Endothelial cell of umbilical vein (primary cell): Measurements from ENCODE around the gene AMZ2. TPM values are rescaled to one million over a fixed set of nuclear protein-coding genes. Genes with fewer than 3 reads are reported as not detected.

Experiments
- BruUV-seq: library from RNA; stranded (reverse); fragments of 400-500 nt; replicated peaks from 2 replicates; lab custom pipeline; 2021; lab: Mats Ljungman, UMichigan
- CTCF ChIA-PET: fragments of 300-600, 350-600 bp; sonication (Branson Sonifier 250); formaldehyde crosslinking; loops from one replicate; lab custom pipeline; 2021; ENCODE audit warnings: antibody characterized with exemption, inconsistent platforms; lab: Charles Lee
- POLR2A ChIA-PET: fragments of 300-600, 350-600 bp; sonication (Branson Sonifier 250); formaldehyde crosslinking; loops from one replicate; lab custom pipeline; 2021; ENCODE audit warnings: antibody characterized with exemption, inconsistent platforms; lab: Charles Lee
- DNase-seq: peaks from one replicate; pipeline ENCODE4 v3.0.0-alpha.2; 2011; ENCODE audit warnings: low read depth, low spot score
- FAIRE-seq: peaks from 2 replicates; lab custom pipeline; 2011; peaks lifted over from hg19 to GRCh38; lab: Jason Lieb, UNC
- H2AFZ ChIP-seq: 2 replicates; pipeline ENCODE4 v1.6.0; 2012; ENCODE audit warnings: low read depth, low read length, control low read depth, inconsistent platforms
- H3K27ac ChIP-seq: 2 replicates; pipeline ENCODE4 v1.5.1; 2011; ENCODE audit warnings: low read depth, mild to moderate bottlenecking, control low read depth, low read length, moderate library complexity; ENCODE audit not compliant: insufficient read depth
- H3K27me3 ChIP-seq, 2 experiments: 2 replicates each; pipeline versions ENCODE4 v1.6.0 to v1.6.1; 2011; ENCODE audit warnings: low read length in 2 of 2, mixed read lengths in 1 of 2; ENCODE audit not compliant: control insufficient read depth in 2 of 2, insufficient read depth in 2 of 2
- H3K36me3 ChIP-seq, 2 experiments: 2 replicates in 1 of 2; 3 replicates in 1 of 2; pipeline ENCODE4 v1.5.1; 2011; ENCODE audit warnings: low read length in 2 of 2, mild to moderate bottlenecking in 1 of 2, moderate library complexity in 1 of 2; ENCODE audit not compliant: control insufficient read depth in 2 of 2, insufficient read depth in 2 of 2; ENCODE audit errors: extremely low read depth in 1 of 2
- H3K4me1 ChIP-seq: 3 replicates; pipeline ENCODE4 v1.5.1; 2011; ENCODE audit warnings: mild to moderate bottlenecking, low read length; ENCODE audit not compliant: control insufficient read depth, insufficient read depth; ENCODE audit errors: extremely low read depth
- H3K4me2 ChIP-seq: 2 replicates; pipeline ENCODE4 v1.6.1; 2011; ENCODE audit warnings: low read length, control low read depth, mixed read lengths; ENCODE audit not compliant: insufficient read depth
- H3K4me3 ChIP-seq, 3 experiments: fragments of 200-600 bp in 1 of 3; sonication (generic), shearing (Covaris generic) in 1 of 3; replicated peaks in 1 of 3; 2 replicates each; pipeline ENCODE4 v1.5.1; 2011 to 2016; ENCODE audit warnings: control low read depth in 3 of 3, low read length in 3 of 3, mild to moderate bottlenecking in 2 of 3, inconsistent platforms in 1 of 3, low read depth in 1 of 3, moderate library complexity in 1 of 3; ENCODE audit not compliant: insufficient read depth in 1 of 3
- H3K79me2 ChIP-seq: 2 replicates; pipeline ENCODE4 v1.6.0; 2012; ENCODE audit warnings: low read length, inconsistent platforms; ENCODE audit not compliant: control insufficient read depth, insufficient read depth
- H3K9ac ChIP-seq: replicated peaks from 2 replicates; pipeline ENCODE3; 2011; ENCODE audit warnings: low read length, control low read depth; ENCODE audit not compliant: insufficient read depth; ENCODE audit errors: extremely low read depth
- H3K9me1 ChIP-seq: replicated peaks from 3 replicates; pipeline ENCODE4 v1.6.0; 2011; ENCODE audit warnings: mild to moderate bottlenecking, low read length; ENCODE audit not compliant: control insufficient read depth, insufficient read depth; ENCODE audit errors: extremely low read depth
- H3K9me3 ChIP-seq: replicated peaks from 2 replicates; pipeline ENCODE4 v1.5.1; 2012; ENCODE audit warnings: low read length, inconsistent platforms; ENCODE audit not compliant: control insufficient read depth, insufficient read depth
- H4K20me1 ChIP-seq: replicated peaks from 2 replicates; pipeline ENCODE3; 2011; ENCODE audit warnings: mild to moderate bottlenecking, low read length; ENCODE audit not compliant: control insufficient read depth, insufficient read depth; ENCODE audit errors: extremely low read depth
- EZH2 ChIP-seq: IDR thresholded peaks from 2 replicates; pipeline ENCODE4 v1.6.1; 2012; ENCODE audit warnings: borderline replicate concordance, low read depth, mild to moderate bottlenecking, moderate library complexity, low read length, inconsistent platforms; ENCODE audit not compliant: severe bottlenecking
- FOS ChIP-seq: IDR thresholded peaks from 2 replicates; pipeline ENCODE4 v1.6.1; 2011; ENCODE audit warnings: mild to moderate bottlenecking, low read length, moderate library complexity, borderline replicate concordance; ENCODE audit not compliant: insufficient read depth
- GATA2 ChIP-seq: IDR thresholded peaks from 2 replicates; pipeline ENCODE4 v1.7.0; 2011; ENCODE audit warnings: low read depth, mild to moderate bottlenecking, moderate library complexity, mixed read lengths, low read length; ENCODE audit not compliant: insufficient read length, insufficient read depth
- JUN ChIP-seq: IDR thresholded peaks from 2 replicates; pipeline ENCODE4 v1.6.1; 2011; ENCODE audit warnings: borderline replicate concordance, low read depth; ENCODE audit not compliant: insufficient read length, insufficient read depth
- MYC ChIP-seq: IDR thresholded peaks from one replicate; pipeline ENCODE4 v1.6.1; 2011; ENCODE audit warnings: mild to moderate bottlenecking, low read depth, low read length
- POLR2A ChIP-seq: IDR thresholded peaks from 2 replicates; pipeline ENCODE4 v1.6.1; 2012; ENCODE audit warnings: low read depth, mild to moderate bottlenecking, control low read depth, low read length
- POLR2AphosphoS5 ChIP-seq: IDR thresholded peaks from 2 replicates; pipeline ENCODE4 v1.6.1; 2012; ENCODE audit warnings: low read depth, mild to moderate bottlenecking, control low read depth, low read length, moderate library complexity; ENCODE audit not compliant: insufficient read depth
- dilution Hi-C: fragments of 300-500 bp; cut with MboI; formaldehyde crosslinking; loops from one replicate; pipeline ENCODE4 v1.15.0; 2019; ENCODE audit warnings: low sequenced_read_pairs; ENCODE audit not compliant: extremely low pct_ligation_motif_present
- intact Hi-C: fragments of 100-400 bp; cut with micrococcal nuclease; formaldehyde crosslinking; loops from one replicate; pipeline ENCODE4 v1.10.0; 2022
- polyA plus RNA-seq, 4 experiments: library from polyadenylated mRNA; depleted of rRNA in 3 of 4; stranded (reverse) in 3 of 4; unstranded in 1 of 4; fragments of >200 nt; gene quantifications; 2 replicates each; pipeline versions ENCODE4 v1.2.1 to v1.2.3, GENCODE V29; 2011 to 2012; ENCODE audit warnings: missing spikeins in 1 of 4
- total RNA-seq: library from RNA; stranded (reverse); gene quantifications from 2 replicates; pipeline ENCODE4 v1.2.3, GENCODE V29; 2021
- TF ChIP-seq, protein P1 (sequence below): IDR thresholded peaks from 2 replicates; pipeline ENCODE4 v1.6.1; 2011; ENCODE audit not compliant: insufficient read depth, insufficient read length
- TF ChIP-seq, protein P2 (sequence below), 2 donors: IDR thresholded peaks; 1 replicate in 1 of 2; 2 replicates in 1 of 2; pipeline ENCODE4 v1.5.1; 2011; ENCODE audit warnings: low read length in 2 of 2, mild to moderate bottlenecking in 2 of 2, moderate library complexity in 2 of 2, control low read depth in 1 of 2, inconsistent platforms in 1 of 2, low read depth in 1 of 2; ENCODE audit not compliant: insufficient read depth in 1 of 2; ENCODE audit errors: extremely low read depth in 1 of 2

AMZ2 gene
- total and polyA plus RNA-seq, 2 donors (not counting 3 experiments of a cell fraction or from before 2014, with no cell fraction given) = 46.7 to 57.3 TPM

DNA sequence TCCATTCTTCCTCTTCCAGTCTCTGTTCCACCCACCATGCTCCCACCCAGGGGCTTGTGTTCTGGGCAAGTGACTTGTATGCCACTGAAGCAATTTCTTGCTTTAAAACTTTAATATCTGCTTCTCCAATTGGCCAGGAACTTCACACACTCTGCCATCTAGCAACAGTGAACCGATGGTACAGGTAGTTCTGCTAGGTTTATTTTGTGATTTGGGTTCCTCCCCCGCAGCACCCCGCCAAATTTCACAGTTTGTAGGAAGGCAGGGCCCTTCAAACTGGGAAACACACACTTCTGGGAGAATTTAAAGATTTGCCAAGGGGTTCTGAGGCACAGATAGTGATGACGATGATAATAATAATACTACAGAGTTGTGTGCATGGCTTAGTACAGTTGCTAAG is 46.8 kb downstream of the AMZ2 start:
- H3K27me3 ChIP-seq = no peaks in the 10 kb centered on the region
- no peak overlapping the region for H3K4me2 ChIP-seq
- POLR2A ChIA-PET = no interaction called here
- H3K9ac ChIP-seq = no peak overlapping the region
- no peak for TF ChIP-seq FOS
- no peak for TF ChIP-seq EZH2
- TF ChIP-seq, protein P1, sequence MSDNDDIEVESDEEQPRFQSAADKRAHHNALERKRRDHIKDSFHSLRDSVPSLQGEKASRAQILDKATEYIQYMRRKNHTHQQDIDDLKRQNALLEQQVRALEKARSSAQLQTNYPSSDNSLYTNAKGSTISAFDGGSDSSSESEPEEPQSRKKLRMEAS = no peak
- no peak for TF ChIP-seq POLR2A
- TF ChIP-seq GATA2 = no peak
- TF ChIP-seq, protein P2, sequence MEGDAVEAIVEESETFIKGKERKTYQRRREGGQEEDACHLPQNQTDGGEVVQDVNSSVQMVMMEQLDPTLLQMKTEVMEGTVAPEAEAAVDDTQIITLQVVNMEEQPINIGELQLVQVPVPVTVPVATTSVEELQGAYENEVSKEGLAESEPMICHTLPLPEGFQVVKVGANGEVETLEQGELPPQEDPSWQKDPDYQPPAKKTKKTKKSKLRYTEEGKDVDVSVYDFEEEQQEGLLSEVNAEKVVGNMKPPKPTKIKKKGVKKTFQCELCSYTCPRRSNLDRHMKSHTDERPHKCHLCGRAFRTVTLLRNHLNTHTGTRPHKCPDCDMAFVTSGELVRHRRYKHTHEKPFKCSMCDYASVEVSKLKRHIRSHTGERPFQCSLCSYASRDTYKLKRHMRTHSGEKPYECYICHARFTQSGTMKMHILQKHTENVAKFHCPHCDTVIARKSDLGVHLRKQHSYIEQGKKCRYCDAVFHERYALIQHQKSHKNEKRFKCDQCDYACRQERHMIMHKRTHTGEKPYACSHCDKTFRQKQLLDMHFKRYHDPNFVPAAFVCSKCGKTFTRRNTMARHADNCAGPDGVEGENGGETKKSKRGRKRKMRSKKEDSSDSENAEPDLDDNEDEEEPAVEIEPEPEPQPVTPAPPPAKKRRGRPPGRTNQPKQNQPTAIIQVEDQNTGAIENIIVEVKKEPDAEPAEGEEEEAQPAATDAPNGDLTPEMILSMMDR (IDR thresholded peaks at IDR 0.05; ENCODE audit: extremely low read depth in 1 of 2, insufficient read depth in 1 of 2, low read depth in 1 of 2, low read length in 2 of 2) = no peak
- no peak for TF ChIP-seq POLR2AphosphoS5
- TF ChIP-seq MYC = no peak
- TF ChIP-seq JUN = no peak
- H2AFZ ChIP-seq = no peak overlapping the region
- dilution Hi-C loops (no loop called here), intact Hi-C loops (no loop called here)
- no peaks in the 10 kb centered on the region for H4K20me1 ChIP-seq
- FAIRE-seq (no peak), DNase-seq (no peak)
- H3K4me3 ChIP-seq = no peak overlapping the region
- H3K9me1 ChIP-seq = no peaks in the 10 kb centered on the region
- H3K79me2 ChIP-seq = no peaks in the 10 kb centered on the region
- H3K9me3 ChIP-seq = no peaks in the 10 kb centered on the region
- no peak overlapping the region for H3K27ac ChIP-seq
- H3K36me3 ChIP-seq = no peaks in the 10 kb centered on the region
- peaks cover 15% of the 10 kb centered on the region for H3K4me1 ChIP-seq
- CTCF ChIA-PET = interaction anchor here (1.1 kb wide), 1 partner anchor 104 kb away, joined by 6 read pairs; no protein-coding TSS in a partner anchor
- BruUV-seq = no TSS peak
